AG10803 (cell line): ENCODE measurements around the gene ITGA3.

ENCODE experiments used
- DNase-seq: peaks from one replicate; pipeline ENCODE4 v3.0.0; 2010; ENCODE audit warnings: low read depth
- H3K4me3 ChIP-seq: 2 replicates; pipeline ENCODE4 v1.5.1; 2011; ENCODE audit warnings: mild to moderate bottlenecking, low read length, control low read depth
- CTCF ChIP-seq: conservative IDR thresholded peaks from 2 replicates; pipeline ENCODE4 v1.5.1; 2011; ENCODE audit warnings: mild to moderate bottlenecking, low read length, control low read depth, inconsistent platforms

ITGA3 gene

DNA sequence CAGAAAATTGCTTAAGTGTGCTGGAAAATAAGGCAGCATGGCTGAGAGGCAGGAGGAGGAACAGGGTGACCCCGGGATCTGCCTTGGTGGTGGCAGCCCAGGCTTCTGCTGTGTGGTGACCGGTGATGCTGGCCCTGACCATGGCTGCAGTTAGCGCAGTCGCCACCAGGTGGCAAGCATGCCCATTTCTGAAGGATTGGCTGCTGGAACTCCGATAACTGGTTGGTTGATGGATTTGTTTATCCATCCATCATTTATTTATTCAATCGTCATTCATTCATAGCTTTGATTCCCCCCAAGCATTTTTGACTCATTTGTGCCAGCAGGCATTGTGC is 29.1 kb upstream of the ITGA3 start:
- H3K4me3 ChIP-seq = peak overlapping the region; percentile 59
- peak; percentile 72 for DNase-seq
- peak; percentile 97 for TF ChIP-seq CTCF

- DNase-seq = peak; percentile 94
- no peak for TF ChIP-seq CTCF
- H3K4me3 ChIP-seq = peak overlapping the region; percentile 59
These were observed 28.6 kb upstream of the ITGA3 start for GRCh38 chr17:50027172-50027880.

GRCh38 chr17:50027881-50028735 is 27.8 kb upstream of the ITGA3 start:
- DNase-seq = peak; percentile 82

DNA sequence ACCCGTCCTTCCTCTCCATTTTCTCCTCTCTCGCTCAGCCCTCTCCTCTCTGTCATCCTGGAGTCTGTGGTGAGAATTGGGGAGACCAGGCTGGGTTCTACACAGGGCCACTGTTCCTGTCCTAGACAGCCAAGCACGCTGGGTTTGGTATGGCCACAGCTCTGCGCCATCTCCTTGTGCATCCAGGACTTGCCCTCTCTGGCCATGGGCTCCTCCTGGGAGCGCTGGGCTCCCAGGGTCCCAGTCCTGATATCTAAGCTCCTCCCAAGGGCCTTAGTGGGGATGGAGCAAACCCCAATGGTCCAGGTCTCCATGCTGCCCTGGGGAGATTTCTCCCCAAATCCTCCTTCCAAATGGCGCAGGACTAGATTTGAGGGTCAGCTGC is 27.2 kb upstream of the ITGA3 start:
- TF ChIP-seq CTCF = no peak
- H3K4me3 ChIP-seq = no peak overlapping the region
- no peak for DNase-seq

More at GRCh38 chr17:50027881-50028735, 27.8 kb upstream of the ITGA3 start:
- TF ChIP-seq CTCF = no peak
- H3K4me3 ChIP-seq = peak overlapping the region; percentile 59

DNA sequence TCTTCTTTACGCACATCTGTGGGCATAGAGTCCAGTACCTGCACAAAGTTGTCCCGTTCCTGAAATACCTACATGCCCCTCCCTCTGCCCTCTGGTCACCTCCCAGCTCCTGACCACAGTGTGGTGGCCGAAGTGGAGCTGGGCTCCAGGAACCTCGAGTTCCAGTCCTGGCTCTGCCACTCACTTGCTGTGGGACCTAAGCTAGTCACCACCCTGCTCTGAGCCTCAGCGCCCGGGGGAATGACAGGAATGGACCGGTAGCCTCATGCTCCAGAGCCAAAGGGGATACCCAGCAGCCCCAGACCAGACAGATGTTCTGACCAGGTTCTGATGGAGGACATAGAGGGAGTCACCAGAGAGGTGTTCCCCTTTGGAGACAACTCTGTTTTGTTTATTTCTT is 26.7 kb upstream of the ITGA3 start:
- TF ChIP-seq CTCF = no peak
- DNase-seq = no peak
- H3K4me3 ChIP-seq = no peak overlapping the region

- H3K4me3 ChIP-seq = no peak overlapping the region
- peak; percentile 87 for DNase-seq
- TF ChIP-seq CTCF = no peak
These were observed 22.6 kb upstream of the ITGA3 start for GRCh38 chr17:50033316-50033715.
